Caki2 (cell line): ENCODE results near the gene MAP4K3. TPM values are rescaled to one million over a fixed set of nuclear protein-coding genes. Genes with fewer than 3 reads are reported as not detected.
"Not testable (repeated sequence)": the region's sequence is repeated elsewhere in the genome, so short reads cannot be mapped to it uniquely, and the experiment has no call there.

Experiments used
- DNase-seq: peaks from one replicate; pipeline ENCODE4 v3.0.0-alpha.2; 2015; ENCODE audit warnings: low read depth
- in situ Hi-C: cut with HindIII; loops from 2 replicates; pipeline ENCODE4 v1.10.0; 2016; ENCODE audit warnings: low sequenced_read_pairs, low pct_unique_long_range_greater_than_20kb, mixed read lengths
- total RNA-seq: library from RNA; depleted of rRNA; stranded (reverse); fragments of >200 nt; shearing (Covaris generic); gene quantifications from 2 replicates; pipeline ENCODE4 v1.2.3, GENCODE V29; 2014; ENCODE audit warnings: low replicate concordance

Gene MAP4K3
- total RNA-seq, 1 experiment from 2014 or later: 16.7 TPM

- DNase-seq: no peak
- in situ Hi-C loops: no loop called here
These were observed 53.9 kb downstream of the MAP4K3 start for GRCh38 chr2:39383146-39383545.

GRCh38 chr2:39381653-39382052 lies 55.4 kb downstream of the MAP4K3 start:
- in situ Hi-C loops: no loop called here

GRCh38 chr2:39380525-39381150 lies 56.4 kb downstream of the MAP4K3 start:
- in situ Hi-C loops: no loop called here
- no peak for DNase-seq

More at GRCh38 chr2:39381653-39382052, 55.4 kb downstream of the MAP4K3 start:
- DNase-seq: no peak

GRCh38 chr2:39379643-39380524 lies 57.2 kb downstream of the MAP4K3 start:
- in situ Hi-C loops: no loop called here
- peak; percentile 35 for DNase-seq

- in situ Hi-C loops: no loop called here
- DNase-seq: no peak
These were observed 58.1 kb downstream of the MAP4K3 start for GRCh38 chr2:39378968-39379367.

- in situ Hi-C loops: no loop called here
- no peak for DNase-seq
These were observed 59.7 kb downstream of the MAP4K3 start for GRCh38 chr2:39377226-39377939.

- in situ Hi-C loops: no loop called here
- no peak for DNase-seq
These were observed 61.2 kb downstream of the MAP4K3 start for GRCh38 chr2:39375917-39376316.

- in situ Hi-C loops: no loop called here
- no peak for DNase-seq
These were observed 63.8 kb downstream of the MAP4K3 start for GRCh38 chr2:39373181-39373802.

GRCh38 chr2:39370101-39370500 lies 67.0 kb downstream of the MAP4K3 start:
- no peak for DNase-seq
- in situ Hi-C loops: no loop called here

- in situ Hi-C loops: no loop called here
- DNase-seq: no peak
These were observed 68.2 kb downstream of the MAP4K3 start for GRCh38 chr2:39368846-39369245.

GRCh38 chr2:39368376-39368775 lies 68.7 kb downstream of the MAP4K3 start:
- in situ Hi-C loops: no loop called here
- no peak for DNase-seq

GRCh38 chr2:39362595-39362994 lies 74.5 kb downstream of the MAP4K3 start:
- no peak for DNase-seq
- in situ Hi-C loops: no loop called here

- no peak for DNase-seq
- in situ Hi-C loops: no loop called here
These were observed 75.6 kb downstream of the MAP4K3 start for GRCh38 chr2:39361511-39361910.

GRCh38 chr2:39360342-39360741 lies 76.7 kb downstream of the MAP4K3 start:
- in situ Hi-C loops, DNase-seq: not testable (repeated sequence)

- in situ Hi-C loops: no loop called here
- no peak for DNase-seq
These were observed 77.5 kb downstream of the MAP4K3 start for GRCh38 chr2:39359453-39360038.

GRCh38 chr2:39356922-39357639 lies 80.0 kb downstream of the MAP4K3 start:
- DNase-seq: no peak
- in situ Hi-C loops: no loop called here

GRCh38 chr2:39350658-39351057 lies 86.4 kb downstream of the MAP4K3 start:
- no peak for DNase-seq
- in situ Hi-C loops: no loop called here

GRCh38 chr2:39338502-39338901 lies 98.6 kb downstream of the MAP4K3 start:
- in situ Hi-C loops: no loop called here
- no peak for DNase-seq
